HTERT RPE-1 (cell line): Measurements from ENCODE around the gene GLRX2.
"Not testable (repeated sequence)": the region's sequence is repeated elsewhere in the genome, so short reads cannot be mapped to it uniquely, and the experiment has no call there.

Experiments
- in situ Hi-C: fragments of 300-500 bp; cut with MboI; formaldehyde crosslinking; loops from 4 replicates; pipeline ENCODE4 v1.14.3; 2020; ENCODE audit warnings: low sequenced_read_pairs

Gene GLRX2

DNA sequence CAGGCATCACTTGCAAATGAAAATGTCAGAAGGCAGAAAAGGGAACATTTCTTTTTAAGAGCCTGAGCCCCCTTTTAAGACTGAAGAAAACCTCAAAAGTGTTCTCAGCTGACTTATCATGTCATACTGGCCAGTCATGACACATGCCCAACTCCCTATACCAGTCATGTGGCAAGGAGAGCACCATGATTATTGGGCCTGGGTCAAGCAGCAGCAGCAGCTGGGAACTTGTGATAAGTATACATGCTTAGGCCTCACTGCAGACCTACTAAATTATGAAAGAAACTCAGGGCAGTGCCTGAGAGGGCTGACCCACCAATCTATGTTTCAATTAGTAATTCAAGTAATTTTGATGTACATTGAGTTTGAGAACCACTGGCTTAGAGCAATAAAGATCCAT lies 37.2 kb downstream of the GLRX2 start:
- in situ Hi-C loops: no loop called here

DNA sequence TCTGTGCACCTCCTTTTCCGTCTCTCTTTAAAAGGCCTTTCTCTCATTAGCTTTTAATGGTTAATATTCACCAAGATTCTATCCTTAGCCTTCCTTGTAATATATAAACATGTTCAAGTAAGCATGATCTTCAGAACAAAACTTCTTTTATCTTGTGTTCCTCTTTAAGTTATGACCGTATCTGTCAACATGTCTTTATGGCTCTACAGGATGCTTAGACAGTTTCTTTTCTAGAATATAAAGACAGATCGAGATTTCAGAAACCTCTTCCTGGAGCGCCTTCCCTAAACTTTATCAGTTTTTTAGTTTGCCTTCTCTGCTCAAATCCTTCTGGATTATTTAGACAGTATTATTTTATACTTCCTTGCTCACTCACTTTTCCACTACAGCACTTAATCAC lies 38.6 kb downstream of the GLRX2 start:
- in situ Hi-C loops: no loop called here

- in situ Hi-C loops: no loop called here
Measured at GRCh38 chr1:193065954-193066353, 39.3 kb downstream of the GLRX2 start.

DNA sequence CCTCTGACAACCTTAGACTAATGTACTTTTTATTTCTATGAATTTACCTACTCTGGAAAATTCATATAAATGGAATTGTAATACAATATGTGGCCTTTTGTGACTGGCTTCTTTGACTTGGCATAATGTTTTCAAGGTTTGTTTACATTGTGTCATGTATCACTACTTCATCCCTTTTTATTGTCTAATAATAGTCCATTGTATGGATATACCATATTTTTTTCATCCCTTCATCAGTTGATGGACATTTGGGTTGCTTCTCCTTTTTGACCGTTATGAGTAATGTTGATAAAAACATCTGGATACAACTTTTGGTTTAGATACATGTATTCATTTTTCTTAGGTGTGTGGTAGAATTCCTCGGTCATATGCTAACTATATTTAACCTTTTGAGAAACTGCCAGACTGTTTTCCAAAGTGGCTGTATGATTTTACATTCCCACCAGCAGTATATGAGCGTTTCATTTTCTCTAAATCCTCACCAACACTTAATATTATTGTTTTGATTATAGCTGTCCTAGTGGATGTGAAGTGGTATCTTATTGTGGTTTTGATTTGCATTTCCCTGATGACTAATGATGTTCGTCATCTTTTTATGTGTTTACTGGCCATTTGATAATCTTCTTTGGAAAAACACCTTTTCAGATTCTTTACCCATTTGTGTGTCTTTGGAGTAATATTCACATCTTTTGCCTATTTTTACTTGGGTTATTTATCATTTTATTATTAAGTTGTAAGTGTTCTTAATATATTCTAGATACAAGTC lies 42.3 kb downstream of the GLRX2 start:
- in situ Hi-C loops: no loop called here

GRCh38 chr1:193060938-193061337 lies 44.3 kb downstream of the GLRX2 start:
- in situ Hi-C loops: no loop called here

DNA sequence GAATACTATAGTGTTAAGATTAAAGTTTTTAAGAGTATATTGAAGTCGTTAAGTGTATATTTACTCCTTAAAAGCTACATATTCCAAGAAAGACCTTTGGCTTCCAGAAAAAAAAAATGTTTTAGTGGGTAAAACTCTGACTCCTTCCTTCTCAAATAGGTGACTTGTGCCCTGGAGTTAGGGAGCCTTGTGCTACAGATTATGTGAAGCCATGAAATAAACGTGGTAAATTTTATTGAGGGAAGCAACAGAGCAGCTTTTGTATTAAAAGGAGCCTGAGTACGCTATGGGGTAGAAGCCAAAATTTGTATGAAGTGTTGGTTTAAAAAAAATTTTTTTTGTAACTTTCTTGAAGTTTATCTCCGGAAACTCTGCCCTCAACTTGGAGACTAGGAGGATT lies 44.8 kb downstream of the GLRX2 start:
- in situ Hi-C loops: no loop called here

- in situ Hi-C loops: no loop called here
Measured at GRCh38 chr1:193060115-193060403, 45.2 kb downstream of the GLRX2 start.

DNA sequence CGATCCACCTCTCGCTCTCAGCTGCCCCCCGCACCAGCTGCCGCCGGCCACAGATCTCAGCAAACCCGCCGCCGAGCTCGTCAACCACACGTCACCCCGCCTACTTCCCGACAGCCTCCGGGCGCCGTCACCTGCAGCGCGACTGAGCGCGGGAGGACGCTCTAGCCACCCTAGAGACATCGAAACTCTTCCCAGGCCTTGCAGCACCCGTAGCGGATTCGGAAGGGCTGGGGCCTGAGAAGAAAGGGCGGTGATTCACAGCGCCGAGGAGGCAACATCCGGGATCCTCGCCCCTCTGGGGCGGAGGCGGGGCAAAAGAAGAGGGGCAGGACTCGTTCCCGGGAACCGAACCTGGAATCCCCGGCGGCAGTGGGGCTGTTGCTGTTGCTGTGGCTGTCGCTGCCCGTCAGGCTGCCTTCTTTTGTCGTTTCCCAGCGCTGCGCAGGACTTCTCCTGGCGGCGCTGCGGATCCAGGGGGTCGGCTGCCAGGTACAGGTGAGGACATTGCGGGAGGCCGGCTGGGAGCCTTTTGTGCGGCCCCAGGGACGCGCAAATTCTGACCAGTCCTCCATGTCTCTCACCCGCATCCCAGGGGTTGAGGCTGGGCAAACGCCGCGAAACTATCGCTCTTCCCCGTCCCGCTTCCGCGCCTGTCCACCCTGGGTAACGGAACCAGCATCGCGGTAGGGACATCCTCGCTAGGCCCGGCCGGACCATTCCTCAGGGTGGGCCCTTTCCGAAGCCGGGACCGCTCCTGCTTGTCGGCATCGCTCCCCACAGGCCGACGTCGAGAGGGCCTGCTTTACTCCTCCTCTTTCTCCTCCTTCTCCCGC lies 45.7 kb downstream of the GLRX2 start, which contains the start of the genes RO60 and UCHL5:
Gene RO60 (plus strand): TSS at position 331 of the 833 bp plus-strand sequence. CDS start 9,443 bp downstream, outside the sequence.
Gene UCHL5 (minus strand): TSS at position 79 of the 833 bp plus-strand sequence. CDS start 100 bp downstream, outside the sequence.
- in situ Hi-C loops: no loop called here

DNA sequence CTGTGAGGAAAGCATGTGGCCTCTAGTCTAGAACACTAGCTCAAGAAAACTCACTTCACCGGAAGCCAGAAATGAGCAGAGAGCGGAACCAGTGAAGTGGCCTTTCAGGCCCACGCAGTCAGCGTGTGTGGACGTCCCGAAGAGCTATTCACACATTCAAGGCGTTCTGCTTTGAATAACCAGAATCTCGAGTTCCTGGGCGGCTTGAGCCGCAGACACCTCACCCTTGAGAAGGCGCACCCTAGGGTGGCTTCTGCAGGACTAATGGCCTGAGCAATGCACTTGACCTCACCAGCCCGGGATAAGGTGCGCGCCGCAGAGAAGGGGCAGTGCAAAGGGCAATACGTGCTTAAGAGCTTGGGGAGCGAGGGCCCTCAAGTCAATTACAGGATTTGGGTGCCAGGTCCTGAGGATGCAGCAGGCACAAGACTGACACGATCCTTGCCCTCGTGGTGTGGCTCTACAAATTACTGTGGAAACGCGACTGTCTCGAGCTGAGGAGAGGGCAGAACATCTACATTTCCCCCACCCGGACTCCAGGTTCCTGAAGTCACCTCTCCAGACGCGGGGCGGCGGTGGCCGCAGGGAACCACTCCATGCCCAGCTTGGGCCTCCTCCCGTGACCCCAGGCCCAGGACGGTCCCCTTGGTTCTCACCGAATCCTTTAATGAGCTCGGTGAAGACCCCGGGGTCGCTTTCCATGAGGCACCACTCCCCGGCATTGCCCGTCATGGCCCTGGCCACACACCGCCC lies 46.5 kb downstream of the GLRX2 start:
- in situ Hi-C loops: no loop called here

- in situ Hi-C loops: no loop called here
Measured at GRCh38 chr1:193054169-193054675, 51.0 kb downstream of the GLRX2 start.

- in situ Hi-C loops: not testable (repeated sequence)
Measured at GRCh38 chr1:193048913-193049312, 56.3 kb downstream of the GLRX2 start.
